ENCODE data around the gene PICK1.

- TF ChIP-seq, protein P1, sequence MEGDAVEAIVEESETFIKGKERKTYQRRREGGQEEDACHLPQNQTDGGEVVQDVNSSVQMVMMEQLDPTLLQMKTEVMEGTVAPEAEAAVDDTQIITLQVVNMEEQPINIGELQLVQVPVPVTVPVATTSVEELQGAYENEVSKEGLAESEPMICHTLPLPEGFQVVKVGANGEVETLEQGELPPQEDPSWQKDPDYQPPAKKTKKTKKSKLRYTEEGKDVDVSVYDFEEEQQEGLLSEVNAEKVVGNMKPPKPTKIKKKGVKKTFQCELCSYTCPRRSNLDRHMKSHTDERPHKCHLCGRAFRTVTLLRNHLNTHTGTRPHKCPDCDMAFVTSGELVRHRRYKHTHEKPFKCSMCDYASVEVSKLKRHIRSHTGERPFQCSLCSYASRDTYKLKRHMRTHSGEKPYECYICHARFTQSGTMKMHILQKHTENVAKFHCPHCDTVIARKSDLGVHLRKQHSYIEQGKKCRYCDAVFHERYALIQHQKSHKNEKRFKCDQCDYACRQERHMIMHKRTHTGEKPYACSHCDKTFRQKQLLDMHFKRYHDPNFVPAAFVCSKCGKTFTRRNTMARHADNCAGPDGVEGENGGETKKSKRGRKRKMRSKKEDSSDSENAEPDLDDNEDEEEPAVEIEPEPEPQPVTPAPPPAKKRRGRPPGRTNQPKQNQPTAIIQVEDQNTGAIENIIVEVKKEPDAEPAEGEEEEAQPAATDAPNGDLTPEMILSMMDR (conservative IDR thresholded peaks at IDR 0.05; ENCODE audit: low read depth, low read length): no peak
- TF ChIP-seq EZH2 (IDR thresholded peaks at IDR 0.05; ENCODE audit: low read length, unreplicated experiment) (no peak), EZH2phosphoT487 (IDR thresholded peaks at IDR 0.05; ENCODE audit: borderline replicate concordance, low read length) (no peak)
Observed at GRCh38 chr22:38075961-38076360, 18.8 kb downstream of the PICK1 start.

All from PC-3 (cell line).